ENCODE measurements around the gene CTF1. TPM values are rescaled to one million over a fixed set of nuclear protein-coding genes. Genes with fewer than 3 reads are reported as not detected.

The CTF1 gene
- total and polyA plus RNA-seq, 2 donors (not counting 1 experiment from before 2014, with no cell fraction given) = 0.78 to 0.81 TPM

DNA sequence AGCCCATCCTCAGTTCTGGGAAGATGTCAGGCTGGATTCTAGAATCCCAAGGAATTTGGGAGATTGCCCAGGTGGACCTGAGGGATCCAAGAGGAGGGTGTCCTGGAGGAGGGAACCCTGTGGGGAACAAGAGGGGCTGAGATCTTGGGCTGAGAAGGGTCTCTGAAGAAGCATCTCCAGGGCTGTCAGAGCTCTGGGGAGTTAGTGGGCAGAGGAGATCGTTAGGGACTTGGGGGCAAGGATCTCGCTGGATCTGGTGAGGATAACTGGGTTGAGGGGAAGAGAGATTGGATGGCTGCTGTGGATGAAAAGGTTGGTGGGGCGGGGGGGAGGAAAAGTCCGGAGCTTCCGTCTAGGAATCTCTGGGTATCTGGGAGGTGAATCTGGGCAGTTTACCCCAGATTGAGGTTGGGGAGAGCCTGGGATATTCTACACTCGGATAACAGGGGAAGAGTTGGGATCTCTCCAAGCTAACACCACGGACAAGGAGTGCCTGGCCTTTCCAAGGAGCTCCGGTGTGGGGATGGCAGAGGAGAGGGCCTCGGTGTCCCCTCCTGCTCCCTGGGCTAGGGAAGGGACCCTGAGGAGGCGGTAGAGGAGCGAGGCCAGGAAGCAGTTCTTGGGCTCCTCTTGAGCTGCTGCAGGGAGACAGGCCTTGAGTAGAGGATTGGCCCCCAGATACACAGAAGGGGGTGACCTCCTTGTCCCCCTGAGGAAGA lies 28.7 kb downstream of the CTF1 start:
- WGBS (ENCODE audit: insufficient coverage) = 97% methylated on average over 9 of the region's 11 CpGs
- H3K4me1 Mint-ChIP-seq = peaks cover 19% of the 10 kb centered on the region
- H3K4me1 ChIP-seq (ENCODE audit: control insufficient read depth in 2 of 2, insufficient read depth in 2 of 2, low read length in 2 of 2) = peaks cover 0 to 21% of the 10 kb centered on the region in 2 donors
- peak; percentile 35 for DNase-seq
- no peak overlapping the region for H3K4me3 ChIP-seq (ENCODE audit: control extremely low read depth in 1 of 5, extremely low read depth in 1 of 5, insufficient read depth in 1 of 5, low read depth in 2 of 5, low read length in 4 of 5)
- H3K79me2 ChIP-seq (ENCODE audit: control insufficient read depth, insufficient read depth, low read length) = no peaks in the 10 kb centered on the region
- ChIA-PET POLR2A (interaction anchor here (0.6 kb wide), 1 partner anchor 102 kb away, joined by 18 read pairs; no protein-coding TSS in a partner anchor), CTCF (interaction anchor here (1.4 to 5.0 kb wide), 3 partner anchors 17 to 80 kb away, joined by 3 to 23 read pairs (median 4); no protein-coding TSS in a partner anchor)
- no peak for ATAC-seq (ENCODE audit: low read depth)
- TF ChIP-seq, protein P1, sequence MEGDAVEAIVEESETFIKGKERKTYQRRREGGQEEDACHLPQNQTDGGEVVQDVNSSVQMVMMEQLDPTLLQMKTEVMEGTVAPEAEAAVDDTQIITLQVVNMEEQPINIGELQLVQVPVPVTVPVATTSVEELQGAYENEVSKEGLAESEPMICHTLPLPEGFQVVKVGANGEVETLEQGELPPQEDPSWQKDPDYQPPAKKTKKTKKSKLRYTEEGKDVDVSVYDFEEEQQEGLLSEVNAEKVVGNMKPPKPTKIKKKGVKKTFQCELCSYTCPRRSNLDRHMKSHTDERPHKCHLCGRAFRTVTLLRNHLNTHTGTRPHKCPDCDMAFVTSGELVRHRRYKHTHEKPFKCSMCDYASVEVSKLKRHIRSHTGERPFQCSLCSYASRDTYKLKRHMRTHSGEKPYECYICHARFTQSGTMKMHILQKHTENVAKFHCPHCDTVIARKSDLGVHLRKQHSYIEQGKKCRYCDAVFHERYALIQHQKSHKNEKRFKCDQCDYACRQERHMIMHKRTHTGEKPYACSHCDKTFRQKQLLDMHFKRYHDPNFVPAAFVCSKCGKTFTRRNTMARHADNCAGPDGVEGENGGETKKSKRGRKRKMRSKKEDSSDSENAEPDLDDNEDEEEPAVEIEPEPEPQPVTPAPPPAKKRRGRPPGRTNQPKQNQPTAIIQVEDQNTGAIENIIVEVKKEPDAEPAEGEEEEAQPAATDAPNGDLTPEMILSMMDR (IDR thresholded peaks at IDR 0.05) = no peak
- TF ChIP-seq EZH2 (IDR thresholded peaks at IDR 0.05; ENCODE audit: borderline replicate concordance, insufficient read depth, low read depth, low read length, poor library complexity, severe bottlenecking) = no peak
- intact Hi-C loops (cut with micrococcal nuclease) = no loop called here
- no peak overlapping the region for H3K27ac ChIP-seq (ENCODE audit: low read length in 2 of 2)
- H3K27ac Mint-ChIP-seq = peak overlapping the region; percentile 56
- H3K9me3 ChIP-seq (ENCODE audit: control extremely low read depth in 1 of 3, control insufficient read depth in 2 of 3, insufficient read depth in 1 of 3, low read length in 2 of 3) = no peaks in the 10 kb centered on the region
- H3K27me3 Mint-ChIP-seq = no peaks in the 10 kb centered on the region
- H3K4me2 ChIP-seq (replicated peaks; ENCODE audit: low read depth, low read length, poor library complexity, severe bottlenecking) = peak overlapping the region; percentile 92
- H3K4me3 Mint-ChIP-seq = peak overlapping the region; percentile 69
- no peak overlapping the region for H3K9ac ChIP-seq (ENCODE audit: low read length)
- no peaks in the 10 kb centered on the region for H3K27me3 ChIP-seq (replicated peaks in 1 of 4; ENCODE audit: control extremely low read depth in 1 of 4, control insufficient read depth in 3 of 4, insufficient read depth in 4 of 4, low read length in 3 of 4)
- no peaks in the 10 kb centered on the region for H4K20me1 ChIP-seq (ENCODE audit: control insufficient read depth, insufficient read depth, low read length, poor library complexity, severe bottlenecking)
- H2AFZ ChIP-seq (ENCODE audit: insufficient read depth, low read depth, low read length, poor library complexity, severe bottlenecking) = no peak overlapping the region
- no peaks in the 10 kb centered on the region for H3K9me3 Mint-ChIP-seq (ENCODE audit: insufficient read depth)
- H3K36me3 ChIP-seq (replicated peaks in 1 of 2; ENCODE audit: control extremely low read depth in 1 of 2, control insufficient read depth in 1 of 2, extremely low read depth in 1 of 2, insufficient read depth in 2 of 2, low read length in 1 of 2) = no peaks in the 10 kb centered on the region

DNA sequence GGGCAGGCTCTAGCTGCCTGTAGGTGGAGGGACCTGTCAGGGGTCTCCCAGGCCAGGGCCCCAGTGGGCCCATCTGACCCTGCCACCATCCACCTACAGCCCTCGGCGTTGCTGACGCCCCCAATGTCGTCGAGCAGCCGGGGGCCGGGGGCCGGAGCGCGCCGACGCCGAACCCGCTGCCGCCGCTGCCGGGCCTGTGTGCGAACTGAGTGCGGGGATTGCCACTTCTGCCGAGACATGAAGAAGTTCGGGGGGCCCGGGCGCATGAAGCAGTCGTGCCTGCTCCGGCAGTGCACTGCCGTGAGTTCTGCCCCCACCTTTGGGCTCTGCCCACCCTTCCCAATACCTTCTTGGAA lies 29.2 kb downstream of the CTF1 start:
- Mint-ChIP-seq H3K27ac (no peak overlapping the region), H3K27me3 (no peaks in the 10 kb centered on the region), H3K4me1 (peaks cover 19% of the 10 kb centered on the region), H3K4me3 (peak overlapping the region; percentile 47), H3K9me3 (ENCODE audit: insufficient read depth) (no peaks in the 10 kb centered on the region)
- no peaks in the 10 kb centered on the region for H3K27me3 ChIP-seq (replicated peaks in 1 of 4; ENCODE audit: control extremely low read depth in 1 of 4, control insufficient read depth in 3 of 4, insufficient read depth in 4 of 4, low read length in 3 of 4)
- ATAC-seq (ENCODE audit: low read depth) = no peak
- H3K4me3 ChIP-seq (ENCODE audit: control extremely low read depth in 1 of 5, extremely low read depth in 1 of 5, insufficient read depth in 1 of 5, low read depth in 2 of 5, low read length in 4 of 5) = no peak overlapping the region
- no peak overlapping the region for H2AFZ ChIP-seq (ENCODE audit: insufficient read depth, low read depth, low read length, poor library complexity, severe bottlenecking)
- TF ChIP-seq, protein P1 (IDR thresholded peaks at IDR 0.05) = no peak
- no peak for TF ChIP-seq EZH2 (IDR thresholded peaks at IDR 0.05; ENCODE audit: borderline replicate concordance, insufficient read depth, low read depth, low read length, poor library complexity, severe bottlenecking)
- peaks cover 0 to 21% of the 10 kb centered on the region in 2 donors for H3K4me1 ChIP-seq (ENCODE audit: control insufficient read depth in 2 of 2, insufficient read depth in 2 of 2, low read length in 2 of 2)
- H3K27ac ChIP-seq (ENCODE audit: low read length in 2 of 2) = no peak overlapping the region
- H3K9ac ChIP-seq (ENCODE audit: low read length) = no peak overlapping the region
- POLR2A ChIA-PET = no interaction called here
- peaks cover 0 to 3% of the 10 kb centered on the region in 2 experiments for H3K36me3 ChIP-seq (replicated peaks in 1 of 2; ENCODE audit: control extremely low read depth in 1 of 2, control insufficient read depth in 1 of 2, extremely low read depth in 1 of 2, insufficient read depth in 2 of 2, low read length in 1 of 2)
- DNase-seq = peak; percentile 31
- no peak overlapping the region for H3K4me2 ChIP-seq (replicated peaks; ENCODE audit: low read depth, low read length, poor library complexity, severe bottlenecking)
- H3K79me2 ChIP-seq (ENCODE audit: control insufficient read depth, insufficient read depth, low read length) = no peaks in the 10 kb centered on the region
- intact Hi-C loops (cut with micrococcal nuclease) = no loop called here
- H4K20me1 ChIP-seq (ENCODE audit: control insufficient read depth, insufficient read depth, low read length, poor library complexity, severe bottlenecking) = no peaks in the 10 kb centered on the region
- CTCF ChIA-PET = interaction anchor here (1.4 to 5.0 kb wide), 3 partner anchors 17 to 81 kb away, joined by 3 to 23 read pairs (median 4); no protein-coding TSS in a partner anchor
- H3K9me3 ChIP-seq (ENCODE audit: control extremely low read depth in 1 of 3, control insufficient read depth in 2 of 3, insufficient read depth in 1 of 3, low read length in 2 of 3) = no peaks in the 10 kb centered on the region
- 95% methylated on average over 26 of the region's 26 CpGs for WGBS (ENCODE audit: insufficient coverage)
